Smooth muscle cell (in vitro differentiated cells): Measurements from ENCODE around the gene CCDC27. TPM values are rescaled to one million over a fixed set of nuclear protein-coding genes. Genes with fewer than 3 reads are reported as not detected.

ENCODE experiments used
- DNase-seq: peaks from one replicate; lab custom pipeline; 2025; ENCODE audit not compliant: unreplicated experiment; lab: John Stamatoyannopoulos, UW
- H2AFZ ChIP-seq: fragments of 200-600 bp; sonication (generic); 2 replicates; pipeline ENCODE4 v1.6.0; 2016; ENCODE audit warnings: antibody characterized with exemption, low read depth, mild to moderate bottlenecking
- H3F3A ChIP-seq: fragments of 200-600 bp; sonication (generic); 2 replicates; pipeline ENCODE4 v1.6.0; 2017; ENCODE audit warnings: antibody characterized with exemption, low read depth
- H3K27ac ChIP-seq: fragments of 200-600 bp; sonication (generic); 2 replicates; pipeline ENCODE4 v1.5.1; 2016; ENCODE audit warnings: low read depth, mild to moderate bottlenecking
- H3K27me3 ChIP-seq: fragments of 200-600 bp; sonication (generic); 2 replicates; pipeline ENCODE4 v1.6.1; 2016; ENCODE audit warnings: low read depth, mild to moderate bottlenecking
- H3K36me3 ChIP-seq: fragments of 200-600 bp; sonication (generic); 2 replicates; pipeline ENCODE4 v1.5.1; 2016; ENCODE audit warnings: low read depth
- H3K4me1 ChIP-seq: fragments of 200-600 bp; sonication (generic); 2 replicates; pipeline ENCODE4 v1.5.1; 2016; ENCODE audit warnings: low read depth
- H3K4me2 ChIP-seq: fragments of 200-600 bp; sonication (generic); 2 replicates; pipeline ENCODE4 v1.6.0; 2016; ENCODE audit warnings: mild to moderate bottlenecking
- H3K4me3 ChIP-seq: fragments of 200-600 bp; sonication (generic); 2 replicates; pipeline ENCODE4 v1.5.1; 2016; ENCODE audit warnings: mild to moderate bottlenecking
- H3K79me2 ChIP-seq: fragments of 200-600 bp; sonication (generic); 2 replicates; pipeline ENCODE4 v1.6.0; 2016; ENCODE audit warnings: low read depth, mild to moderate bottlenecking
- H3K9ac ChIP-seq: fragments of 200-600 bp; sonication (generic); 2 replicates; pipeline ENCODE4 v1.6.0; 2016; ENCODE audit warnings: low read depth
- H3K9me3 ChIP-seq: fragments of 200-600 bp; sonication (generic); replicated peaks from 2 replicates; pipeline ENCODE4 v1.5.1; 2016; ENCODE audit warnings: low read depth
- H4K20me1 ChIP-seq: fragments of 200-600 bp; sonication (generic); 2 replicates; pipeline ENCODE4 v1.6.0; 2016; ENCODE audit warnings: low read depth
- CTCF ChIP-seq: fragments of 200-600 bp; sonication (generic); IDR thresholded peaks from 2 replicates; pipeline ENCODE4 v1.5.1; 2017; ENCODE audit warnings: borderline replicate concordance, mild to moderate bottlenecking, antibody characterized with exemption; ENCODE audit not compliant: insufficient read depth, poor library complexity, severe bottlenecking
- WGBS: methylation state at CpG from one replicate; pipeline ENCODE4 v1.1.7; 2016; ENCODE audit warnings: low lambda C conversion rate; 5-methylcytosine and 5-hydroxymethylcytosine counted together
- polyA plus RNA-seq: library from polyadenylated mRNA; unstranded; fragments of >200 nt; fragmentation: Nextera tagmentation; extraction: Ambion mirVana; gene quantifications from 2 replicates; pipeline ENCODE4 v1.2.1, GENCODE V29; 2016
- total RNA-seq: library from RNA; depleted of rRNA; stranded (reverse); fragments of >200 nt; gene quantifications from 2 replicates; pipeline ENCODE4 v1.2.3, GENCODE V29; 2014

The CCDC27 gene
- total and polyA plus RNA-seq, 2 experiments from 2014 or later, result not detected

DNA sequence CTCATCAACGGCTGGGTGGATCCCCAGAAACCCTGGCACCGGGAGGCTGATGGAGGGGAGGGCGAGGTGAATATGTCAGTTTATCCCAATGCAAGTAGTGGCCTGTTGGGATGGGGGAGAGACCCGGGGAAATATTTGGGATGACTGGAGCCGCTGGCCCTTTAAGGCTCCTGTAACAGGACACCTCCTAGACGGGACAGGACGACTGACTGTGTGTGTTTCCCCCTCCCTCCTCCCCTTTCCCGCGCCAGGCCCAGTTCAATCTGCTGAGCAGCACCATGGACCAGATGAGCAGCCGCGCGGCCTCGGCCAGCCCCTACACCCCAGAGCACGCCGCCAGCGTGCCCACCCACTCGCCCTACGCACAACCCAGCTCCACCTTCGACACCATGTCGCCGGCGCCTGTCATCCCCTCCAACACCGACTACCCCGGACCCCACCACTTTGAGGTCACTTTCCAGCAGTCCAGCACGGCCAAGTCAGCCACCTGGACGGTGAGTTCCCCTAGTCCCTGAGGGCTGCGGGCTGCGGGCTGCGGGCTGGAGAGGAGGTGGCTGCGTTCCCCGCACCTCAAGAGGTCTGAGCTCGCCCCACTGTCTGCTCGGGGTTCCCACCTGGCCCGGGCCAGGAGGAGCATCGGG, 44.8 kb upstream of the CCDC27 start:
- no peak overlapping the region for H3K9ac ChIP-seq
- H3K36me3 ChIP-seq, result no peaks in the 10 kb centered on the region
- H3K79me2 ChIP-seq, result no peaks in the 10 kb centered on the region
- no peak overlapping the region for H3K27ac ChIP-seq
- no peaks in the 10 kb centered on the region for H3K9me3 ChIP-seq
- no peaks in the 10 kb centered on the region for H4K20me1 ChIP-seq
- no peak overlapping the region for H3K4me3 ChIP-seq
- no peak overlapping the region for H2AFZ ChIP-seq
- H3K4me1 ChIP-seq, result peaks cover 19% of the 10 kb centered on the region
- H3K27me3 ChIP-seq, result peaks cover 20% of the 10 kb centered on the region
- H3K4me2 ChIP-seq, result no peak overlapping the region
- no peak for TF ChIP-seq CTCF
- no peaks in the 10 kb centered on the region for H3F3A ChIP-seq
- WGBS, result 47% methylated on average over 21 of the region's 35 CpGs
- no peak for DNase-seq

DNA sequence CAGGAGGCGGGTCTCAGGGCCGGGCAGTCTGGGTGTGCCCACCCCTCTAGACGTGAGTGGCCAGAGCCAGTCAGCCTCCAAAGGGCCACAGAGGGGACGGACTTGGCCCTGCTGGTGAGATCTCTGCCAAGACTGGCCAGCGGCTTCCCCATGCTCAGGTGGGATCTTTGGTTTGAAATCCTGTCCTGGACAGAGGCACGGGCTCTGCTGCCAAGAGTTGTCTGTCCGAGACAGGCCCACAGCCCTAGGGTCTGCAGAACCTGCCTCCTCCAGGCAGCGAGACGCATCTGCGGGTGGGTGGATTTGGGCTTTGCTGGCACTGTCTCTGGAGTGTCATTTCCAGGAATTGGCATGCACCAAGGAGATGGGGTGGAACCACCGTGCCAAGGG, 44.3 kb upstream of the CCDC27 start:
- Histone ChIP-seq H4K20me1 (no peaks in the 10 kb centered on the region), H3K9me3 (no peaks in the 10 kb centered on the region), H3K4me3 (no peak overlapping the region), H3F3A (no peaks in the 10 kb centered on the region), H3K36me3 (no peaks in the 10 kb centered on the region), H3K79me2 (no peaks in the 10 kb centered on the region), H3K4me1 (peaks cover 14% of the 10 kb centered on the region), H3K27me3 (peaks cover 20% of the 10 kb centered on the region), H3K9ac (no peak overlapping the region), H3K4me2 (no peak overlapping the region), H3K27ac (no peak overlapping the region), H2AFZ (no peak overlapping the region)
- TF ChIP-seq CTCF, result no peak
- WGBS, result 80% methylated on average over 11 of the region's 11 CpGs
- DNase-seq, result no peak

GRCh38 chr1:3708791-3709190, 43.5 kb upstream of the CCDC27 start:
- WGBS, result 36% methylated on average over 12 of the region's 19 CpGs
- no peaks in the 10 kb centered on the region for H3K79me2 ChIP-seq
- no peak overlapping the region for H3K4me3 ChIP-seq
- peaks cover 11% of the 10 kb centered on the region for H3K4me1 ChIP-seq
- no peak overlapping the region for H2AFZ ChIP-seq
- peaks cover 20% of the 10 kb centered on the region for H3K27me3 ChIP-seq
- H3K27ac ChIP-seq, result no peak overlapping the region
- no peak overlapping the region for H3K4me2 ChIP-seq
- H3K9me3 ChIP-seq, result no peaks in the 10 kb centered on the region
- no peak for TF ChIP-seq CTCF
- no peaks in the 10 kb centered on the region for H3K36me3 ChIP-seq
- no peak overlapping the region for H3K9ac ChIP-seq
- no peaks in the 10 kb centered on the region for H4K20me1 ChIP-seq
- no peaks in the 10 kb centered on the region for H3F3A ChIP-seq
- no peak for DNase-seq

- H2AFZ ChIP-seq, result no peak overlapping the region
- no peaks in the 10 kb centered on the region for H3K79me2 ChIP-seq
- peaks cover 20% of the 10 kb centered on the region for H3K27me3 ChIP-seq
- WGBS, result 93% methylated on average over 15 of the region's 15 CpGs
- no peak for TF ChIP-seq CTCF
- H3K4me3 ChIP-seq, result no peak overlapping the region
- peaks cover 11% of the 10 kb centered on the region for H3K4me1 ChIP-seq
- no peaks in the 10 kb centered on the region for H4K20me1 ChIP-seq
- H3K9ac ChIP-seq, result no peak overlapping the region
- H3K36me3 ChIP-seq, result no peaks in the 10 kb centered on the region
- DNase-seq, result no peak
- no peak overlapping the region for H3K27ac ChIP-seq
- no peak overlapping the region for H3K4me2 ChIP-seq
- H3K9me3 ChIP-seq, result no peaks in the 10 kb centered on the region
- no peaks in the 10 kb centered on the region for H3F3A ChIP-seq
These were observed 42.0 kb upstream of the CCDC27 start for GRCh38 chr1:3710251-3710650.
